WI38 (cell line): ENCODE data around the gene MOV10L1.

Experiments
- H3K4me3 ChIP-seq: 2 replicates; pipeline ENCODE4 v1.5.1; 2011; ENCODE audit warnings: low read depth, mild to moderate bottlenecking, control low read depth, low read length
- TF ChIP-seq, protein P1 (sequence below): IDR thresholded peaks from 2 replicates; pipeline ENCODE4 v1.5.1; 2012; ENCODE audit warnings: low read depth, mild to moderate bottlenecking, control low read depth, low read length

Gene MOV10L1

DNA sequence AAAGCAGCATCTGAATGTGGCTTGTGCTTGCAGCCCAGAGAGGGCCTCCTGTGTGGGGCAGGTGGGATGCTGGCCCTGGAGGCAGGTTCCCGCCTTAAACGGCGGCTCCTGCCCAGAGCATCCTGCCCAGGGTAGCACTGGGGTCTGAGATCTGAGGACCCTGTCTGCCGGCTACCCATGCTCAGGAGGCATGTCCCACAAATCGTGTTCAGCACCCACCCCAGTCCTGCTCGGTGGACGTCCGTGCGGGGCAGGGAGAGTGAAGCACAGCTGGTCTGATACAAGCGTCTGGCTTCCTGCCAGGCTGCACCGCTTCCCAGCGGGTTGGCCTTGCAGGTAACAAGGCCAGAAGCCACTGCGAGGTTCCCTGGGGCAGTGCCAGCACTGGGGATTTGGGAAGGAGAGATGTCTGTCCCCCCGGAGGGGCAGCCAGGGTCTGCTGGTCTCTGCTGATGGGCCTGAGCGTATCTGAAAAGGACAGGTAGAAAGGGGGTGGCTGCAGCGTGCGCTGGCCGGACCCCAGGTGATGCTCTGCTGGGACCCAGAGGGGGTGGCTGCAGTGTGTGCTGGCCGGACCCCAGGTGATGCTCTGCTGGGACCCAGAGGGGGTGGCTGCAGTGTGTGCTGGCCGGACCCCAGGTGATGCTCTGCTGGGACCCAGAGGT is 99.5 kb downstream of the MOV10L1 start:
- H3K4me3 ChIP-seq = no peak overlapping the region
- TF ChIP-seq, protein P1, sequence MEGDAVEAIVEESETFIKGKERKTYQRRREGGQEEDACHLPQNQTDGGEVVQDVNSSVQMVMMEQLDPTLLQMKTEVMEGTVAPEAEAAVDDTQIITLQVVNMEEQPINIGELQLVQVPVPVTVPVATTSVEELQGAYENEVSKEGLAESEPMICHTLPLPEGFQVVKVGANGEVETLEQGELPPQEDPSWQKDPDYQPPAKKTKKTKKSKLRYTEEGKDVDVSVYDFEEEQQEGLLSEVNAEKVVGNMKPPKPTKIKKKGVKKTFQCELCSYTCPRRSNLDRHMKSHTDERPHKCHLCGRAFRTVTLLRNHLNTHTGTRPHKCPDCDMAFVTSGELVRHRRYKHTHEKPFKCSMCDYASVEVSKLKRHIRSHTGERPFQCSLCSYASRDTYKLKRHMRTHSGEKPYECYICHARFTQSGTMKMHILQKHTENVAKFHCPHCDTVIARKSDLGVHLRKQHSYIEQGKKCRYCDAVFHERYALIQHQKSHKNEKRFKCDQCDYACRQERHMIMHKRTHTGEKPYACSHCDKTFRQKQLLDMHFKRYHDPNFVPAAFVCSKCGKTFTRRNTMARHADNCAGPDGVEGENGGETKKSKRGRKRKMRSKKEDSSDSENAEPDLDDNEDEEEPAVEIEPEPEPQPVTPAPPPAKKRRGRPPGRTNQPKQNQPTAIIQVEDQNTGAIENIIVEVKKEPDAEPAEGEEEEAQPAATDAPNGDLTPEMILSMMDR = no peak

DNA sequence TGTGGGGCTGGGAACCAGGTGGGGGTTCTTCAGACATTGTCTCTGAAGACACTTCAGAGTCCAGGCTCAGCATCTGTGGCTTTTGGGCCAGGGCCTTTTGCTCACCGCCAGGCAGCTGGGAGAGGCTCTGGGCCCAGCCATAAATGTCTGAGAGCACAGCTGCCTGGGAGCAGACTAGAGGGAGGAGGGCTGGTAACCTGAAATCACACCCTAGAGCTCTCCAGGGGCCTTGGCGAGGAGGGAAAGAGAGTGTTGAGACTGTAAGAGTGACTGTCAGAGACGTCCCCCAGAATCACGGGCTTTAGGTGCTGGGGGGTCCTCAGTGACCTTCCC is 100.0 kb downstream of the MOV10L1 start:
- TF ChIP-seq, protein P1 = no peak
- no peak overlapping the region for H3K4me3 ChIP-seq

- TF ChIP-seq, protein P1 = no peak
- peak overlapping the region; percentile 31 for H3K4me3 ChIP-seq
Observed at GRCh38 chr22:50190182-50190940, 100.6 kb downstream of the MOV10L1 start.

GRCh38 chr22:50190941-50191741 is 101.3 kb downstream of the MOV10L1 start:
- H3K4me3 ChIP-seq = peak overlapping the region; percentile 31
- TF ChIP-seq, protein P1 = no peak

DNA sequence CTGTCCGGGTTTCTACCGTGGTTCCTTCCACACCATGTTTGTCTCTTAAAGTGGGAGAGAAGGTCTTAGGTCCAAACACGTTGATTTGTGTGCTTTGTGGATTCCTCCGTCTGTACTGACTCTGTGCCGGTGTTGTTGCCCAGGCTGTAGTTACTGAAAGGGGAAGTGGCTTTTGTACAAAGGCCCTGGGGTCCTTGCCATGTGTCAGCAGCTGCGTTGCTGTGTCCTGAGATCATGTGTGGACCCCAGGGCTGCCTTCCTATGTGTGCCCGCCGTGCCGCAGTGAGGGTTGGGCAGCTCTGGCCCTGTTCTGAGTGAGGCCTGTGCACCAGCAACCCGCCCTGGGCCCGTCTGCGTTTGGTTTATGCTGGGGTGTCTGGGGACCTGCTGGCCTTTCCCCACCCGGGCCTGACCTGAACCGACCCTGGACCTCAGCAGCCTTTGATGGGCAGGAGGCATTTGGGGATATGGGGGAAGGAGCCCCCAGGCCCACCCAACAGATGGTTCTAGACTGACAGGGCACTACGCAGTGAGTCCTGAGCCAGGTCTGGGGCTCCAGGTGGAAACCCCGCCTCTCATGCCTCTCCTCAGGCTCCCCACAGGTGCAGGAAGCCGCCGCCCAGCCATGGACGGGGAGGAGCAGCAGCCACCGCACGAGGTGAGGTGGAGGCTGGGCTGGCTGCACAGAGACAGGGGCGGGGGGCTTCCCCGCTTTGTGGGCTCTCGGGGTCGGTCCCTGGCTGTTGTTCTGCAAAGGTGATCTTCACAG is 102.8 kb downstream of the MOV10L1 start:
- no peak overlapping the region for H3K4me3 ChIP-seq
- TF ChIP-seq, protein P1 = no peak

- TF ChIP-seq, protein P1 = no peak
- no peak overlapping the region for H3K4me3 ChIP-seq
Observed at GRCh38 chr22:50193621-50194020, 103.8 kb downstream of the MOV10L1 start.
